HepG2 (cell line): Measurements from ENCODE around the gene CNR2. TPM values are rescaled to one million over a fixed set of nuclear protein-coding genes. Genes with fewer than 3 reads are reported as not detected.

Experiments
- ATAC-seq: fragments of 200-7000 bp; cut with Tn5 transposase; 3 replicates; pipeline ENCODE4 v1.9.1; 2020; ENCODE audit warnings: mild to moderate bottlenecking, moderate library complexity
- BruUV-seq: library from RNA; stranded (reverse); fragments of 400-500 nt; replicated peaks from 2 replicates; lab custom pipeline; 2021; lab: Mats Ljungman, UMichigan
- CTCF ChIA-PET: fragments of 300-600 bp; formaldehyde crosslinking; extraction: SDS; loops from one replicate; lab custom pipeline; 2021; ENCODE audit warnings: low total read pairs, inconsistent platforms, low intra/inter-chr PET ratio; lab: Yijun Ruan, JAX
- POLR2A ChIA-PET: fragments of 350-600 bp; sonication (Branson Sonifier 250); formaldehyde crosslinking; loops from one replicate; lab custom pipeline; 2020; ENCODE audit warnings: antibody characterized with exemption, inconsistent platforms; lab: Yijun Ruan, JAX
- DNase-seq: peaks from one replicate; pipeline ENCODE4 v3.0.0-alpha.2; 2015; ENCODE audit warnings: low spot score
- FAIRE-seq: peaks from 3 replicates; lab custom pipeline; 2011; peaks lifted over from hg19 to GRCh38; lab: Jason Lieb, UNC
- H2AFZ ChIP-seq: one replicate; pipeline ENCODE4 v1.6.1; 2011; ENCODE audit warnings: low read length, inconsistent platforms
- H3K27ac ChIP-seq: fragments of 300-600 bp; 3 replicates; pipeline ENCODE4 v1.8.0; 2011; ENCODE audit warnings: mixed run types, mild to moderate bottlenecking, mixed read lengths, low read length, inconsistent platforms; ENCODE audit not compliant: insufficient read depth; ENCODE audit errors: extremely low read length
- H3K27me3 ChIP-seq, 2 experiments: fragments of 200-600 bp in 1 of 2; 2 replicates in 1 of 2; 3 replicates in 1 of 2; pipeline versions ENCODE4 v1.6.0 to v1.8.0; 2011; ENCODE audit warnings: low read length in 2 of 2, mild to moderate bottlenecking in 2 of 2, moderate library complexity in 2 of 2, inconsistent platforms in 1 of 2; ENCODE audit not compliant: insufficient read depth in 2 of 2, control insufficient read depth in 1 of 2
- H3K36me3 ChIP-seq, 2 experiments: fragments of 200-600 bp in 1 of 2; replicated peaks in 1 of 2; 2 replicates in 1 of 2; 3 replicates in 1 of 2; pipeline versions ENCODE4 v1.5.1 to v1.8.0; 2011; ENCODE audit warnings: low read length in 2 of 2, inconsistent platforms in 1 of 2; ENCODE audit not compliant: insufficient read depth in 2 of 2, control insufficient read depth in 1 of 2
- H3K4me1 ChIP-seq: 2 replicates; pipeline ENCODE4 v1.5.1; 2012; ENCODE audit warnings: low read length, inconsistent platforms; ENCODE audit not compliant: insufficient read depth
- H3K4me2 ChIP-seq: 2 replicates; pipeline ENCODE4 v1.6.0; 2011; ENCODE audit warnings: low read depth, low read length, inconsistent platforms
- H3K4me3 ChIP-seq, 3 experiments: fragments of 200-600 bp in 1 of 3; sonication (generic), shearing (Covaris generic) in 1 of 3; replicated peaks in 1 of 3; 2 replicates each; pipeline ENCODE4 v1.5.1; 2011 to 2016; ENCODE audit warnings: low read length in 3 of 3, inconsistent platforms in 2 of 3, low read depth in 2 of 3, mild to moderate bottlenecking in 2 of 3, control low read depth in 1 of 3, mixed read lengths in 1 of 3; ENCODE audit not compliant: insufficient read depth in 1 of 3
- H3K79me2 ChIP-seq: one replicate; pipeline ENCODE4 v1.6.1; 2011; ENCODE audit warnings: low read length, inconsistent platforms; ENCODE audit not compliant: insufficient read depth
- H3K9ac ChIP-seq: 2 replicates; pipeline ENCODE4 v1.6.0; 2011; ENCODE audit warnings: mild to moderate bottlenecking, low read depth, low read length, inconsistent platforms; ENCODE audit not compliant: insufficient read depth
- H3K9me3 ChIP-seq: 2 replicates; pipeline ENCODE4 v1.5.1; 2012; ENCODE audit warnings: mild to moderate bottlenecking, low read length
- H4K20me1 ChIP-seq: 2 replicates; pipeline ENCODE4 v1.6.0; 2011; ENCODE audit warnings: inconsistent platforms, mild to moderate bottlenecking, low read length, moderate library complexity; ENCODE audit not compliant: insufficient read depth
- ARID2 ChIP-seq: sonication (generic); formaldehyde crosslinking; IDR thresholded peaks from 2 replicates; pipeline ENCODE4 v1.8.1; 2022; ENCODE audit warnings: mild to moderate bottlenecking, missing genetic modification reagents, borderline replicate concordance
- CERS6 ChIP-seq: sonication (generic); formaldehyde crosslinking; IDR thresholded peaks from 2 replicates; pipeline ENCODE4 v1.5.0; 2020; ENCODE audit warnings: missing genetic modification reagents
- MTERF4 ChIP-seq: sonication (generic); formaldehyde crosslinking; IDR thresholded peaks from 2 replicates; pipeline ENCODE4 v1.8.0; 2023; ENCODE audit warnings: mild to moderate bottlenecking, missing genetic modification reagents
- PATZ1 ChIP-seq: sonication (generic); formaldehyde crosslinking; IDR thresholded peaks from 2 replicates; pipeline ENCODE4 v1.4.0; 2020; ENCODE audit warnings: missing genetic modification reagents
- PAWR ChIP-seq: sonication (generic); formaldehyde crosslinking; IDR thresholded peaks from 2 replicates; pipeline ENCODE4 v1.4.0; 2020; ENCODE audit warnings: missing genetic modification reagents, mild to moderate bottlenecking, borderline replicate concordance
- POGK ChIP-seq: sonication (generic); formaldehyde crosslinking; conservative IDR thresholded peaks from 2 replicates; pipeline ENCODE4 v1.8.0; 2022; ENCODE audit warnings: mild to moderate bottlenecking, moderate library complexity, missing genetic modification reagents
- SMARCE1 ChIP-seq: fragments of 450-650 bp; IDR thresholded peaks from 2 replicates; pipeline ENCODE4 v1.6.1; 2017; ENCODE audit warnings: borderline replicate concordance
- SNRNP70 ChIP-seq: fragments of 200-400 bp; formaldehyde crosslinking; IDR thresholded peaks from 2 replicates; pipeline ENCODE4 v1.6.1; 2017; ENCODE audit warnings: mild to moderate bottlenecking, low read depth, low read length, moderate library complexity
- STAT5B ChIP-seq: sonication (generic); formaldehyde crosslinking; IDR thresholded peaks from 2 replicates; pipeline ENCODE4 v1.4.0; 2020; ENCODE audit warnings: missing genetic modification reagents
- TFDP2 ChIP-seq: sonication (generic); formaldehyde crosslinking; IDR thresholded peaks from 2 replicates; pipeline ENCODE4 v1.4.0; 2020; ENCODE audit warnings: missing genetic modification reagents
- ZBTB7B ChIP-seq: sonication (generic); formaldehyde crosslinking; IDR thresholded peaks from 2 replicates; pipeline ENCODE4 v1.4.0; 2020; ENCODE audit warnings: missing genetic modification reagents
- ZFP90 ChIP-seq: sonication (generic); formaldehyde crosslinking; IDR thresholded peaks from 2 replicates; pipeline ENCODE4 v1.8.0; 2022; ENCODE audit warnings: missing genetic modification reagents, mild to moderate bottlenecking, inconsistent platforms, borderline replicate concordance
- ZNF20 ChIP-seq: sonication (generic); formaldehyde crosslinking; IDR thresholded peaks from 2 replicates; pipeline ENCODE4 v1.4.0; 2020; ENCODE audit warnings: mild to moderate bottlenecking, moderate library complexity, missing genetic modification reagents
- ZNF546 ChIP-seq: sonication (generic); formaldehyde crosslinking; conservative IDR thresholded peaks from 2 replicates; pipeline ENCODE4 v1.8.1; 2023; ENCODE audit warnings: mild to moderate bottlenecking, missing genetic modification reagents
- ZNF562 ChIP-seq: sonication (generic); formaldehyde crosslinking; IDR thresholded peaks from 2 replicates; pipeline ENCODE4 v1.8.0; 2022; ENCODE audit warnings: missing genetic modification reagents, borderline replicate concordance
- ZNF576 ChIP-seq: sonication (generic); formaldehyde crosslinking; IDR thresholded peaks from 2 replicates; pipeline ENCODE4 v1.4.0; 2020; ENCODE audit warnings: mild to moderate bottlenecking, missing genetic modification reagents
- WGBS: methylation state at CpG from one replicate; pipeline ENCODE4 v1.1.6; 2017; ENCODE audit warnings: low lambda C conversion rate; 5-methylcytosine and 5-hydroxymethylcytosine counted together
- in situ Hi-C: cut with HindIII; loops from 2 replicates; pipeline ENCODE4 v1.10.0; 2017; ENCODE audit warnings: low pct_unique_long_range_greater_than_20kb; ENCODE audit not compliant: extremely low pct_ligation_motif_present
- intact Hi-C: fragments of 100-400 bp; cut with micrococcal nuclease; formaldehyde crosslinking; loops from one replicate; pipeline ENCODE4 v1.10.0; 2022; ENCODE audit not compliant: unreplicated experiment
- polyA plus RNA-seq, 8 experiments: library from polyadenylated mRNA; depleted of rRNA in 3 of 8; stranded (reverse) in 7 of 8; unstranded in 1 of 8; fragments of >200 nt; fragmentation: Illumina TruSeq in 4 of 8; extraction: Trizol in 4 of 8; gene quantifications; 2 replicates each; pipeline versions ENCODE4 v1.2.1 to v1.2.3, GENCODE V29; 2011 to 2016; ENCODE audit warnings: low read depth in 4 of 8, missing spikeins in 1 of 8, mixed read lengths in 1 of 8; ENCODE audit not compliant: insufficient read depth in 1 of 8
- total RNA-seq, 5 experiments: library from RNA; depleted of rRNA; stranded (reverse); fragments of >200 nt; fragmentation: Illumina TruSeq; extraction: Trizol; gene quantifications; 2 replicates each; pipeline ENCODE4 v1.2.3, GENCODE V29; 2016; ENCODE audit warnings: low read depth in 1 of 5

CNR2 gene
- total and polyA plus RNA-seq, 2 of the 13 experiments (the other 11 are each of a cell fraction or from before 2014, with no cell fraction given) = not detected

GRCh38 chr1:23848673-23849616, 64.2 kb downstream of the CNR2 start:
- intact Hi-C loops = no loop called here
- no peak overlapping the region for H3K4me2 ChIP-seq
- H3K9ac ChIP-seq = no peak overlapping the region
- ATAC-seq (no peak), DNase-seq (no peak), FAIRE-seq (no peak)
- BruUV-seq = no TSS peak
- H3K27me3 ChIP-seq = no peaks in the 10 kb centered on the region
- no peaks in the 10 kb centered on the region for H3K4me1 ChIP-seq
- WGBS = 94% methylated on average over 12 of the region's 12 CpGs
- no peaks in the 10 kb centered on the region for H4K20me1 ChIP-seq
- no peak overlapping the region for H3K4me3 ChIP-seq
- no peaks in the 10 kb centered on the region for H3K79me2 ChIP-seq
- CTCF ChIA-PET = no interaction called here
- POLR2A ChIA-PET = interaction anchor here (1.4 kb wide), 1 partner anchor 24 kb away, joined by 3 read pairs; the partner anchor contains the start of gene HMGCL
- H3K9me3 ChIP-seq = no peaks in the 10 kb centered on the region
- in situ Hi-C loops = no loop called here
- H2AFZ ChIP-seq = no peak overlapping the region
- peaks cover 0 to 4% of the 10 kb centered on the region in 2 experiments; a peak in 4 of 5 replicates for H3K36me3 ChIP-seq
- no peak overlapping the region for H3K27ac ChIP-seq
- no peak for TF ChIP-seq STAT5B
- no peak for TF ChIP-seq PAWR (CRISPR knock-in tag)
- no peak for TF ChIP-seq TFDP2
- no peak for TF ChIP-seq SMARCE1
- no peak for TF ChIP-seq ZBTB7B (CRISPR knock-in tag)
- TF ChIP-seq SNRNP70 = no peak
- TF ChIP-seq ZNF576 = no peak
- no peak for TF ChIP-seq ZNF562 (CRISPR knock-in tag)
- no peak for TF ChIP-seq ZNF20 (CRISPR knock-in tag)
- TF ChIP-seq MTERF4 (CRISPR knock-in tag) = no peak
- TF ChIP-seq ZNF546 (CRISPR knock-in tag) = no peak
- TF ChIP-seq PATZ1 (CRISPR knock-in tag) = no peak
- TF ChIP-seq POGK = no peak
- no peak for TF ChIP-seq ZFP90 (CRISPR knock-in tag)
- no peak for TF ChIP-seq CERS6 (CRISPR knock-in tag)
- no peak for TF ChIP-seq ARID2
